Measurements from ENCODE around the gene DUSP18.
A peak's percentile ranks its signal among the peaks of the same experiment; 100 is the strongest.

Gene DUSP18

GRCh38 chr22:30674482-30674881 is 6.8 kb upstream of the DUSP18 start:
- TF ChIP-seq TAF1 (IDR thresholded peaks at IDR 0.05; ENCODE audit: borderline replicate concordance, low read depth, low read length) (no peak), POLR2A (IDR thresholded peaks at IDR 0.05; ENCODE audit: low read depth, low read length) (no peak), POLR2AphosphoS5 (IDR thresholded peaks at IDR 0.05; ENCODE audit: low read depth, low read length) (no peak)
- no peak for DNase-seq (ENCODE audit: insufficient read length)
- FAIRE-seq = no peak

- no peak for TF ChIP-seq POLR2AphosphoS5 (IDR thresholded peaks at IDR 0.05; ENCODE audit: low read depth, low read length)
- TF ChIP-seq POLR2A (IDR thresholded peaks at IDR 0.05; ENCODE audit: low read depth, low read length) = no peak
- TF ChIP-seq TAF1 (IDR thresholded peaks at IDR 0.05; ENCODE audit: borderline replicate concordance, low read depth, low read length) = no peak
- DNase-seq (ENCODE audit: insufficient read length) (no peak), FAIRE-seq (no peak)
These were observed 5.5 kb upstream of the DUSP18 start for GRCh38 chr22:30673136-30673535.

DNA sequence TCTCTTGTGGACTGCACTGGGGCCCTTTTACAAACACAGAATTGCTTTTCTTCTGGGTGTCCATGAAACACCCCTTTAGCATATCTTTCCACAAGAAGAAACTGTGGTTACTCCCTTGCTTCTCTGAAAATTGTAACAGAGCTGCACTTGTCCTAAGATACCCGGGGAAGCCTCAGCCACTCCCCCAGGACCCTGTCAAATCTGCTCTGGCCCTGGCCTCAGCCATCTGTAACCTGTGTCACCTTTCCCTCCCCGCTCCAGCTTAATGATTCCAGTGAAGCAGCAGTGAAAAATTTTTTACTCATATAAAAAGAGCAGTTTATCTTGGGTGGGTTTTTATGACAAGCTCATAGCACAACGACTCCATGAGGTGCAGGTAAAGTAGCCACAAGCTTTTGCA is 3.4 kb upstream of the DUSP18 start:
- TF ChIP-seq POLR2A (IDR thresholded peaks at IDR 0.05; ENCODE audit: low read depth, low read length) (no peak), POLR2AphosphoS5 (IDR thresholded peaks at IDR 0.05; ENCODE audit: low read depth, low read length) (no peak), TAF1 (IDR thresholded peaks at IDR 0.05; ENCODE audit: borderline replicate concordance, low read depth, low read length) (no peak)
- FAIRE-seq = no peak

GRCh38 chr22:30668386-30668710 is 673 bp upstream of the DUSP18 start:
- no peak for FAIRE-seq
- TF ChIP-seq TAF1 (IDR thresholded peaks at IDR 0.05; ENCODE audit: borderline replicate concordance, low read depth, low read length) (no peak), POLR2AphosphoS5 (IDR thresholded peaks at IDR 0.05; ENCODE audit: low read depth, low read length) (no peak), POLR2A (IDR thresholded peaks at IDR 0.05; ENCODE audit: low read depth, low read length) (no peak)
- no peak for DNase-seq (ENCODE audit: insufficient read length)

More for the DNA sequence above, 3.4 kb upstream of the DUSP18 start:
- no peak for DNase-seq (ENCODE audit: insufficient read length)

DNA sequence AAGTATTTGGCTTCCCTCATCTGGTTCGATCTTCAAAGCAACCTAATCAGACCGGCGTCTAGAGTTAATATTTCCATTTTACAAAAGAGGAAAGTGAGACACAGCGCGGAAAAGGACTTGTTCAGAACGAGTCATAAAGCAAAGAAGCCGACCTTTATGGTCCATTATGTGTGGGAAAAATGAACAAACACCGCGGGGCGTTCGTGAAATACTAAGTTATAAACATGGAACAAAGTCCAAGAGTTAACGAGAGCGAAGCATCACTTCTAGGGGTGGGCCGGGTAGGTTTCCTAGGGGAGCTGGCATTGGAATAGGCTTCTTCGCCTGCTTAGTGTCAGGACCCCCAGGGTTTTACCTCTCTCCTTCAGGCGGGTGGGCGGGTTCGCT is 575 bp downstream of the DUSP18 start:
- FAIRE-seq (peak; percentile 78), DNase-seq (ENCODE audit: insufficient read length) (no peak)
- TF ChIP-seq TAF1 (IDR thresholded peaks at IDR 0.05; ENCODE audit: borderline replicate concordance, low read depth, low read length) (no peak), POLR2A (IDR thresholded peaks at IDR 0.05; ENCODE audit: low read depth, low read length) (no peak), POLR2AphosphoS5 (IDR thresholded peaks at IDR 0.05; ENCODE audit: low read depth, low read length) (no peak)

DNA sequence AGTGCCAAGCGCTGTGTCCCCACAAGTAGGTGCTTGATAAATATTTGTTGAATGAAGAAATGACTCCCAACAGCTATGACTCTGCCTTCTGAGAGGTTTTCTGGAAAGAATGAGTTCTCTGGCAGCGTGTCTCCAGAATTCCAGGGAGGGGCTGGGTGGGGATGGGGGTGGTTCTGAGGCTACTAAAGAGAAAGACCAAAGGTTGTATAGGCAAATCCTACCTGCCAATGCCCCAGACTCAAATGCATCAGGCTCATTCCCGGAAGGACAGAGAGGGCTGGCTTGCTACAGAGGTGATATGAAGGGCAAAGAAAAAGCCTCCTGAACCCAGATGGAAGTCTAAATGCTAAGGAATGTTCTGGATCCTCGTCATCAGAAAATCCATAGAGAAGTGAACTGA is 1.9 kb downstream of the DUSP18 start:
- TF ChIP-seq TAF1 (IDR thresholded peaks at IDR 0.05; ENCODE audit: borderline replicate concordance, low read depth, low read length) = no peak
- no peak for TF ChIP-seq POLR2AphosphoS5 (IDR thresholded peaks at IDR 0.05; ENCODE audit: low read depth, low read length)
- no peak for TF ChIP-seq POLR2A (IDR thresholded peaks at IDR 0.05; ENCODE audit: low read depth, low read length)
- no peak for FAIRE-seq
- DNase-seq (ENCODE audit: insufficient read length) = no peak

- no peak for TF ChIP-seq TAF1 (IDR thresholded peaks at IDR 0.05; ENCODE audit: borderline replicate concordance, low read depth, low read length)
- TF ChIP-seq POLR2AphosphoS5 (IDR thresholded peaks at IDR 0.05; ENCODE audit: low read depth, low read length) = no peak
- no peak for TF ChIP-seq POLR2A (IDR thresholded peaks at IDR 0.05; ENCODE audit: low read depth, low read length)
- no peak for DNase-seq (ENCODE audit: insufficient read length)
- FAIRE-seq = no peak
These were observed 2.4 kb downstream of the DUSP18 start for GRCh38 chr22:30665266-30665665.

- FAIRE-seq (no peak), DNase-seq (ENCODE audit: insufficient read length) (no peak)
- no peak for TF ChIP-seq POLR2AphosphoS5 (IDR thresholded peaks at IDR 0.05; ENCODE audit: low read depth, low read length)
- no peak for TF ChIP-seq POLR2A (IDR thresholded peaks at IDR 0.05; ENCODE audit: low read depth, low read length)
- TF ChIP-seq TAF1 (IDR thresholded peaks at IDR 0.05; ENCODE audit: borderline replicate concordance, low read depth, low read length) = no peak
These were observed 2.9 kb downstream of the DUSP18 start for GRCh38 chr22:30664798-30665197.

DNA sequence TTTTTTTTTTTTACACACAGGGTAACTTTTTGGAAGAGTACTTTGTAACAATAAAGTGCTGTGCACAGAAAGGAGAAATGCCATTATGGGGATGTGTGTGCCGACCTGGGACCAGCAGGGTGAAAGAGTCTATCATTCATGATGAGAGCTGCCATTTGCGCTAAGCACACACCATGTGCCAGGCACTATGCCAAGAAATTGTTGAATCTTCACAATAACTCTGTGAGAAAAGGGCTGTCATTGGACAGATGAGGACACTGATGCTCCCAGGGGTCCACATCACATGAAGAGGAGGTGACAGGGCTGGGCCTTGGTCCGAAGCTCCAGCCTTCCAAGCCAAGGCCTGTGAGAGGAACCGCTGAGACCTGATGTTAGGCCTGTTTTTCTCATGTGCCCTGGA is 5.6 kb downstream of the DUSP18 start:
- no peak for TF ChIP-seq POLR2A (IDR thresholded peaks at IDR 0.05; ENCODE audit: low read depth, low read length)
- no peak for TF ChIP-seq TAF1 (IDR thresholded peaks at IDR 0.05; ENCODE audit: borderline replicate concordance, low read depth, low read length)
- TF ChIP-seq POLR2AphosphoS5 (IDR thresholded peaks at IDR 0.05; ENCODE audit: low read depth, low read length) = no peak
- FAIRE-seq = no peak
- DNase-seq (ENCODE audit: insufficient read length) = no peak

DNA sequence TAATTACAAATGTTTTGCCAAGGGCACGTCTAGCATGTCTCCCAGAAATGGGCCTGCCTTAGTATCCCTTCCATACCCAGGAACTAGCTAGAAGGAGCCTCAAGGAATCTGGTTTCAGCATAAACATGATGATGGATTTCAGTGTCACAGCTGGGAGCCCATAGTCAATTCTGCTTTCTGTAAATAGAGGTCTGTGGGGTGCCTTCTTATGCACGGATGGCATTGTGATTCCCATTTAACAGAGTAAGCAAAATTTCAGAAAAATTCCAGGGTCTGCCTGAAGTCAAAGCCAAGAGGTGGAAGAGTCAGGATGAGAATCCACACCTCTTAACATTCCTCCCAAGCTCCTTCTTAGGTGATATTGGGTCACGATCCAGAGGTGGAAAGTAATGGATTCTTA is 12.1 kb downstream of the DUSP18 start:
- no peak for TF ChIP-seq POLR2AphosphoS5 (IDR thresholded peaks at IDR 0.05; ENCODE audit: low read depth, low read length)
- no peak for TF ChIP-seq TAF1 (IDR thresholded peaks at IDR 0.05; ENCODE audit: borderline replicate concordance, low read depth, low read length)
- TF ChIP-seq POLR2A (IDR thresholded peaks at IDR 0.05; ENCODE audit: low read depth, low read length) = no peak
- no peak for DNase-seq (ENCODE audit: insufficient read length)

DNA sequence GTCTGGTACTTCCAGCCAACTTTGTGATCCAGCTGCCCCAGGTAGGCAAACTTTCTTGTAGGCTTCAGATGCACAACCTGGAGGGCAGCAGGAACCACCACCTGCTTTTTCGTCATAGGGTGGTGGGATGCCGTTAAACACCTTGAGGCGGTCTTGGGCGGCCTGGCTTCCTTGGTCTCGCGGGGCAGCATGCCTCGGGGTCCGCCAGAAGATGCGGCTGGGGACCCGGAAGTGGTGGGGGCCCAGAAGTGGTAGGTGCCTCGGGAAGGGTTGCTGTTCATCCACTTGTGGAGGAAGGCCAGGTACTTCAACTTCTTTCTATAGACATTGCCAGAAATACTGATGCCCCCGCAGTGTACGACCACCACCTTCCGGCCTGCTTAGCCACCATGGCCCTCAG is 13.3 kb downstream of the DUSP18 start:
- DNase-seq (ENCODE audit: insufficient read length) (no peak), FAIRE-seq (no peak)
- TF ChIP-seq TAF1 (IDR thresholded peaks at IDR 0.05; ENCODE audit: borderline replicate concordance, low read depth, low read length) = no peak
- no peak for TF ChIP-seq POLR2A (IDR thresholded peaks at IDR 0.05; ENCODE audit: low read depth, low read length)
- no peak for TF ChIP-seq POLR2AphosphoS5 (IDR thresholded peaks at IDR 0.05; ENCODE audit: low read depth, low read length)

More for the DNA sequence above, 12.1 kb downstream of the DUSP18 start:
- FAIRE-seq = no peak

- no peak for DNase-seq (ENCODE audit: insufficient read length)
- no peak for FAIRE-seq
- TF ChIP-seq POLR2A (IDR thresholded peaks at IDR 0.05; ENCODE audit: low read depth, low read length) = no peak
- no peak for TF ChIP-seq TAF1 (IDR thresholded peaks at IDR 0.05; ENCODE audit: borderline replicate concordance, low read depth, low read length)
- TF ChIP-seq POLR2AphosphoS5 (IDR thresholded peaks at IDR 0.05; ENCODE audit: low read depth, low read length) = no peak
These were observed 14.8 kb downstream of the DUSP18 start for GRCh38 chr22:30652852-30653251.
